ENCODE data around the gene PKIG.
"Not testable (repeated sequence)": the region's sequence is repeated elsewhere in the genome, so short reads cannot be mapped to it uniquely, and the experiment has no call there.

PKIG gene

DNA sequence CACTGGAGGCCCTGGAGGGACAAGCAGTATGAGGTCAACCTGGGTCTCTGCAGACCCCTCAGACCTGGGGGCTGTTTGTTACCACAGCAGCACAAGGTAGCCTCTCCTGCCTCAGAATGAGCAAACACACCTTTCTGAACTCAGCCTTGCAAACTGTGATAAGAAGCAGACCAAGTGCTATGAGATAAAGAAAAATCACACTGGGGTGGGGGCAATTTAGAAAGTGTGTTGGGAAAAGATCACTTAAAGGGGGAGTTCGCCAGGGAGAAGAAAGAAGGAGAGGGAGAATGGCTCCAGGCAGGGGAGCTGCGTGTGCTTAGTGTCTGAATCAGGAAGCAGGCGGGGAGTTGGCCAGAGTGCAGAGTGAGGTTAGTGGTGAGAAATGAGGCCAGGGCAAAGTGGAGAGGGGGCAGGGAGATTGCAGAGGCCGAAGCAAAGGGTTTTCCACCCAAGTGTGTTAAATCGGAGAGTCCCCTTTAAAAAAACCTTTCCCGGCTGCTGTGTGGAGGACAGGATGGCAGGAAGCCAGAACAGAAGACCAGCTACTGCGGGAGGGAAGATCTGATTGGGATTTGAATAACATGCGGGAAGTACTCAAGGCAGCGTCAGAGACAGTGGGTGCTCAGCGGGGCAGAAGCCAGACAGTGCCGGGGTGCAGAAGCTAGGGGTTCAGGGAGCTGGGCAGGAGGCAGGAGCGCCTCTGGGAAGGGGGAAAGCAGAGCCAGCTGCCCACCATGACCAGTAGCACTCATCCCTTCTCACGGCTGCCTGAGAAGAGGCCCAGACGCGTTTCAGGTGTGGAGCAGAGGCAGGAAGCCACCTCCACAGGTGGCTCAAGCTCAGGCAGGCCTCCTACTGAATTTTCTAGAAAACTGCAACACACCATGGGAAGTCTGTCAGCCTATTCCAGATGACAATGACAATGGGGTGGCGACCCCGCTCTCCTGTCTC is 60.1 kb downstream of the PKIG start:
- DNase-seq (ENCODE audit: low read depth in 2 of 2): no peak

DNA sequence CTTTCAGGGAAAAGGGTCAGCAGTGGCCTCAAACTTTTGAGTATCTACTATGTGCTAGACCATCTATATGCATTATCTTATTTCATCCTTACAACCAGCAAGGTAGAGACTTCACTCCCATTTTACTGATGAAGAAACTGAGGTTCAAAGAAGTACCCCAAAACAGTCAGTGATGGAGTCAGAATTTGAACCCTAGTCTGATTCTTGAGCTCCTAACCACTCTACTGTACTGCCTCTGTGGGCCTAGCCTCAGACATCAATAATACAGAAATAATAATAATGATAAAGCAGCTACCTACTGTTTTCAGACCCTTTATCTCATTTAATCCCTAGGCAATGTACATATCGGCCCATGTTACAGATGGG is 60.8 kb downstream of the PKIG start:
- DNase-seq (ENCODE audit: low read depth in 2 of 2): no peak

DNA sequence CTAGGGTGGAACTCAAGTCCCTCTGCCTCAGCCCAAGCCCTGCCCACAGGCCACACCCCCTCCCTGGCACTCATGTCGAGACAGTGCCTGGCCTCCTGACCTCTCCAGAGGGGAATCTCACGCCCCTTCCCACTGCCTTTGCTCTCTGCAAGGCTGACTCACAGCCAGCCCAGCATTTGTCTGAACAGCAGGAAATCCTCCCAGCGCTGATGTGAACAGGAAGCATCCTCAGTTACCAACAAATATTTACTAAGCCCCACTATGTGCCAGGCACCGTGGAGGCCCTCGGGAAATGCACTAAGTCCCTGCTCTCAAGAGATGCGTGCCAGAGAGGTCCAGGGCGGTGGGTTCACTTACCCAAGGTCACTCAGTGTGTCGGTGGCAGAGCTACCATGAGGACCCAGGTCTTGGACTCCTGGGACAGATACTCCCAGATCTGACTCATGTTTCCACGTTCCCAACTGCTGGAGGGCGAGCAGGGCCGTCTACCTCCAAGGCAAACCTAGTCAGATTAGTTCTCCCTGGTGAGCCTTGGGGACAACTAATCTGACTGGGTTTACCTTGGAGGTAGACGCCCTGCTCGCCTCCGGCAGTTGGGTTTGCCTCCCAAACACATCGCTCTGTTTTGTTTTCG is 61.3 kb downstream of the PKIG start:
- DNase-seq (ENCODE audit: low read depth in 2 of 2): no peak

DNA sequence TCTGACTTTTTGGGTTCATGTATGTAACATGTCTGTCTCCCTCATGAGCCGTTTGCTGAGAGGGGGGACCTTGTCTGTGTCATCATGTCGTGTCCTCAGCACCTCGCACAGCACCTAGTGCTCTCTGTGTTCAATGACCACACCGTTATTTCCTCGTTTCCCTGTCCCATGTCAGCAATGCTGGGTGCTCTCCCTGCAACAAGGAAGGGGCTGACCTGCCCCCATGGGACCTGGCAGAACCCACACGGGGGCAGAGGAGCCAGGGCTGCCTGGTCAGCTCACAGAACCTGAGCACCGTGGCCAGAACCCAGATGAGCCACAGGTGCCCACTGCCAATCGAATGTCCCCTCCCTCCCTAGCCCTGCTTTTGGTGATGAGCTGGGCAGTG is 61.8 kb downstream of the PKIG start:
- DNase-seq (ENCODE audit: low read depth in 2 of 2): no peak

DNA sequence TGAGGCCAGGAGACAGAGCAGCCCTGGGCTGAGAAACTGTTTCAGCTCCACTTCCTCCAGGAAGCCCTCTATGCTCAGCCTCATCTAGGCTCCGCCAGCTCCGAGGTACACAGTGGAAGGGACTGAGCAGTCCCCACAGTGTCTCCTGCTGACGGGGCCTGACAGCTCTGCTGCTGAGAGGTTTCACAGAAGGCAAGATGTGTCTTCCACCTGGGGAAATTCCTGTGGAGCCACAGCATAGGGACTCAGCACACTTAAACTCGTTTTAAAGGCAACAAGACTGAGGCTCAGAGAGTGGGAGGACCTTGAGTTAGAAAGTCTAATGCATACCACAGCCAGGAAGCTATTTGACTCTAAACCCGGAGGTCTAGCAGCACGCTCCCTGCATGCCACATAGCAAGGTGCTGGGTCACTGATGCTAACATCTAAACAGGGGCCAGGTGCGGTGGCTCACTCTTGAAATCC is 62.3 kb downstream of the PKIG start:
- DNase-seq (ENCODE audit: low read depth in 2 of 2): no peak

DNA sequence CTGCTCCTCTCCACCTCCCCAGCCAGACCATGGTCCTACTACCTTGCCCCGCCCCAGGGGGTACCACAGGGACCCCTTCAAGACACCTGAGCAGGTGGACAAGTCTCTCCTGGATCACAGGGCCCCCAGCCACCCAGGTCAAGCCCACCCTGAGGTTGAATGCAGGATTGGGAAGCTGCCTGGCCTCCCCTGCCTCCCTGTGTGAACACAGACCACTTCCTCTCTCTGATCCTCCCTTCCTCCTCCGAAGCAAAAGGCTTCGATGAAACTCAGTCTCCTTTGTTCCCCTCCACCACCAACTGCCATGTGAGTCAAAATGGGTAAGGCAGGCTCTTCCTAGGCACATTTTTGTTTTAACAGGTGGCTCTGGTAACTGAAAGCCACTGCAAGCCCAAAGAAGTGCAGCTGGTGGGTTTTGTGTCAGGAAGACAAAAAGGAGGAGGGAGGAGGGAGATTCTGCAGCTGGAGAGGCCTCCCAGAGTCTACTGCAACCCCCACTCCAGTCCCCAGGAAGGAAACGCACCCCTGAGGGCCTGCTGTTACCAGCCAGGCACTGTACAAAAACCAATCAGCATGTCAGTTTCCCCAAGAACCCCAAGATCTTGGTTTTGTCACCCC is 63.8 kb downstream of the PKIG start:
- DNase-seq (ENCODE audit: low read depth in 2 of 2): no peak

DNA sequence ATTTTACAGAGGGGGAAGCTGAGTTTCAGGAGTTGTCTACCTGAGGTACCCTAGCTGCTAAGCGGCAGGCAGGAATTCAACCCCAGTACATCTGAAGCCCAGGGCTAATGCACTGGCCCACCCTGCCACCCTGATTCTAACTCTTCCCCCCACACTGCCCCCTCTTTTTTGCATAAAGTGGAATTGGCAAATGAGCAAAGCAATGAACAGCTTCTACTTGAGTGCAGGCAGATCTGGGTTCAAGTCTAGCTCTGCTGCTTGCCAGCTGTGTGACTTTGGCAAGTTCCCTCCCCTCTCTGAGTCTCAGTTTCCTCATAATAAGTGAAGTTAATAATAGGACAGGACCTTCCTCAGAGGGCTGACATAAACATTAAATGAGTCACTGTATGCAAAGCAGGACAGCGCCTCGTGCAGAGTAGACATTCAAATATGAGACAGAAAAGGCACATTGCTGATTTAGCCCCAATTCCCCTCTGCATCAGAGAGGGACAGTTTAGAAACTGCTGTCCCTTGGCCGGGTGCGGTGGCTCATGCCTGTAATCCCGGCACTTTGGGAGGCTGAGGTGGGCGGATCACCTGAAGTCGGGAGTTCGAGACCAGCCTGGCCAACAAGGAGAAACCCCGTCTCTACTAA is 64.4 kb downstream of the PKIG start:
- DNase-seq (ENCODE audit: low read depth in 2 of 2): no peak

DNA sequence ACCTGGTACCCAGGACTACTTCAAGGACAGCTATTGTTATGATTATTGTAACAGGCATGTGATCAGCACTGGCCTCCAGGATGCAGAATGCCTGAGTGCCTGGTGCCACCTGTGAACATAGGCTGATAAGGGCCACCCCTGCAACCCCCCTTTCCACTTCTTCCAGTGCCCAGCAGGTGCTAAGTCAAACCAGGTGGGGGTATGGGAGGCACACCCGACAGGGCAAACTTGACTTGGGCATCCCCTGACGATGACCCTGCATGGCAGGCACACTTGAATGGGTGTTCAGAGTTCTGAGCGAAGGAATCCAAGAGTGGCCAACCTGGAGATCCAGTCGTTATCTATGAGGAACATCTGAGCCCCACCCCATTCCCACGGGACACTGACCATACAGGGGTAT is 65.7 kb downstream of the PKIG start:
- DNase-seq (ENCODE audit: low read depth in 2 of 2): no peak

DNA sequence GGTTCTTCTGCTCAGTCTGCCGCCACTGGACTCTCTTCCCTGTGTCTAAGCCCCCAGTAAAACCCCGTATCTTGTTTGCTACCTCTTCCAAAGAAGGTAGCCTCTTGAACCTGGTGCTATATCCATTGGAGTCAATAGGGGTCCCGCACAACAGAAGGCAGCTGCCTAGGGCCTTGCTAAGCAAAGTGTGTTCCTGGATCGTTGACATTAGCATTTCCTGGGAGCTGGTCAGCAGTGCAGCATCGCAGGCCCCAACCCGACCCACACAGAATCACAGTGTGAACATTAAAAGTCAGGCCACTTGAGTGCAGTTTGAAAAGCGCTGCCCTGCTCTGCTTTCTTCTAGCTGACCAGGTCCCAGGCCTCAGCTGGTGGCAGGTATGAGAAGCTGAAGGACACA is 66.2 kb downstream of the PKIG start:
- no peak for DNase-seq (ENCODE audit: low read depth in 2 of 2)

DNA sequence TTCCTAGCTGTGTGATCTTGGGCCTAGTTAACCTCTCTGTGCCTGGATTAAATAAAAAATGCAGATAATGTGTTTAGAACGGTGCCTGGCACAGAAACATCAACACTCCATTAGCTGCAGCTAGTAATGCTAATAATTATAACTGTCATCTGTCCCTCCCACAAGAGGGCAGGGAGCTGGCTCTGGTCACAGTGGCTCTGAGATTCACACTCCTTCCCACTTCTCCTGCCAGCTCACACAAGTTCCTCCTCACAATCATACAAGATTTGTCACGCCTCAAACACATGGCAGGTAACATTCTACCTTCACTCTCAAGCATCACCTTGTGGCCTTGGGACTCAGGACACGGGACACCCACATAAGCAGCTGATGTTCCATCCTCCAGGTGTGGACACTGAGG is 66.7 kb downstream of the PKIG start:
- DNase-seq (ENCODE audit: low read depth in 2 of 2): no peak

DNA sequence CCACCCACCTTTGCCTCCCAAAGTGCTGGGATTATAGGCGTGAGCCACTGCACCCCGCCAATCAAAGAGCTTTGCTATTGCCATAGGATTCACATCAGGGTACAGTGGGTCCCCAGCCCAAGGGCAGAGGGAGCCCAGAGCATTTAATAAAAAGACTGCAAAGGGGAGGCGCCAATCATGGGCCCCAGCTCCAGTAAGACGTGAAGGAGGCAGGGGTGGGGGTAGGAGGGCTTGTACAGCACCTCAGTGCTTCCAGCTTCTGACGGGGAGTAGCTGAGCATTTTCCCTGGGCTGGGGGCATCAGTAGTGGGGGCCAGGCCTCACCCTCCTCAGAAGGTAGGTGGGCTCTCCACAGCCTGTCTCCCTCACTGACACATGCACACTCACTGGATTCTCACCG is 67.6 kb downstream of the PKIG start:
- no peak for DNase-seq (ENCODE audit: low read depth in 2 of 2)

DNA sequence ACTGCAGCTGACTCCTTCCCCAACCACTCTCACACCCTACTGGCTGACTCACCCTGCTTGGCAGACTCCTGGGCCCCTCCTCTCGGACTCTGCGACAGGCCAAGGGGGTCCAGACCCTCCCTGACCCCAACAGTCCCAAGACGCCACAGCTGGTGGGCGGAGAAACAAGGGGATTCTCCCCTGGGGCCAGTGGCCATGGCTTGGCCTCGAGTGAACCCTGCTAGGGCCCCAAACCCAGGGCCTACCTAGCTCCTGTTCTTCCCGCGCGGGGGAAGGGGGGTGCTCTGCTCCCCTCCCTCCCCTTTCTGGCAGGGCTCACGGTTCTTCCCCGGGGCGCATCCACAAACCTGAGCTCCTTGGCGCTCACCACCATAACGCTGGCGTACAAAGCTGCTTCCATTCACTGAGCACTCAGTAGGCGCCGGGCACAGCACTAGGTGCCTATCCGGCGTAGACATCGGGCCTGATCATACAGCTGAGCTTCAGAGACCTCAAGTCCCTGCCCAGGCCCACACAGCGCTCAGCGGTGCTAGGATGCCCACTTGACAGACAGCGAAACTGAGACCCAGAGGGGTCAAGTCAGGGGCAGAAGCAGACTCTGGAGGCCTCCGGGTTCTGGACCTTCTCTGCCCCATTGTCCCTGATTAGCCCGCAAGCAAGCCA is 68.5 kb downstream of the PKIG start:
- no peak for DNase-seq (ENCODE audit: low read depth in 2 of 2)

DNA sequence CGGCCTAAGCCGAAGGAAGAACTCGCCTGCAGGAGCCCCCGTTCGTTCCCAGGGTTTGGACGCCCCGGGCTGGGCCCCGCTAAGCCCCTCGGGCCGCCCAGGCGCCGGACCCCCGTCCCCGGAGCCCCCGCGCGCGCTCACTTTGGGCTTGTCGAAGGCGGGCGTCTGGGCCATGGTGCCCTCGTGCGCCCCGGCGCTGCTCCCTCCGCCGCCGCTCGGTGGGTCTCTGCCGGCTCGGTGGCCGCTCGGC is 69.0 kb downstream of the PKIG start:
- no peak for DNase-seq (ENCODE audit: low read depth in 2 of 2)

DNA sequence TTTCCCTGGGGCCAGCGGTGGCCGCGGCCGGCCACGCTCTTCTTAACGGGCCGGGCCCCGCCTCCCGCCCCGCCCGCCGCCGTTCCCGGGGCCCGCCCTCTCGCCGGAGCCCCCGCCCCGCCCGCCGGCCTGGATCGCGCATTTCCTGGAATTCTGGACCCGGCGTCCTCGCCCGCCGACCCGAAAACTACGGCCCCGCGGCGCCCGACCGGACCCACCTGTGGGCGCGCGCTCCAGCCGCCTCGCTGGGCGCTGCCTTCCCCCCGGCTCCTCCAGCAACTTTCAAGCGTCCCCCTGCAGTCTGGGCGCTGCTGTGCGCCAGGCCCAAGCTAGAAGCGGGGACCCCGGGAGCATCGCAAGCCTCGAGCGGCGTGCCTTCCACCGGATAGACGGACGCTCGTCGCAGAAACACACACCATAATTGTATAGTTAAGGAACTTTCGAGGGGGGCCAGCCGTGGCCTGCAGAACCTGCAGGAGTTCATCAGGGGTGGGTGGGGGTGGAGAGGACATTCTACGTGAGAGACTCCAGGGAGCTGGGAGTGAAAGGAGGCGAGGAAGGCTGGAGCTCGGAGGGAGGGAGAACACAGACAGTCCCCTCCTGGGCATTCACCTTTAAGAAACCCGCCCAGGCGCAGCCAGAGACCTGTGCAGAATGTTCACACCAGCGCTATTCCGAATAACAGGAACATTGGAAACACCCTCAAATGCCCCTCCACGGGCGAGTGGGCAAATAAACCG is 69.5 kb downstream of the PKIG start, which contains the start of gene ADA:
ADA (minus strand) TSS at position 16 of the 740 bp plus-strand sequence. CDS start 92 bp downstream, outside the sequence.
- DNase-seq (ENCODE audit: low read depth in 2 of 2): no peak

DNA sequence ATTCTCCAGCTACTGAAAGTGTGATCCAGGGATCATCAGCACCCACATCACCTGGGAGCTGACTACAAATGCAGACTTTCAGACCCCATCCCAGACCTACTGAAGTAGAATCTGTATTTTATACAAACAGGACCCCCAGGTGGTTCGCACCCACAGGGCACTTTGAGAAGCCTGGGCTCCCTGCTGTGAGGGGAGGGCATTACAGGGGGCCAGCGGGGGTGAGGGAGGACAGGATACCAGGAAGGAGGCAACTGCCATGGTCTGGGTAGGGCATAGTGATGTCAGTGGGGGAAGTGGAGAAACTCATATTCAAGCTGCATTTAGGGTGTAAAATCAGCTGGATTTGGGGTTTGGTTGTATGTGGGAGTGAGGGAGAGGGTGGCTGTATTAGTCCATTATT is 71.2 kb downstream of the PKIG start:
- DNase-seq (ENCODE audit: low read depth in 2 of 2): no peak

DNA sequence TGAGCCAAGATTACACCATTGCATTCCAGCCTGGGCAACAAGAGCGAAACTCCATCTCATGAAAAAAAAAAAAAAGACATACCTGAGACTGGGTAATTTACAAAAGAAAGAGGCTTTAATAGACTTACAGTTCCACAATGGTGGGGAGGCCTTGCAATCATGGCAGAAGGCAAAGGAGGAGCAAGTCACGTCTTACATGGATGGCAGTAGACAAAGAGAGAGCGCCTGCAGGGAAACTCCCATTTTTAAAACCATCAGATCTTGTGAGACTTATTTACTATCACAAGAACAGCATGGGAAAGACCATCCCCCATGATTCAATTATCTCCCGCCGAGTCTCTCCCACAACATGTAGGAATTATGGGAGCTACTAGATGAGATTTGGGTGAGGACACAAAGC is 71.8 kb downstream of the PKIG start:
- not testable (repeated sequence) for DNase-seq (ENCODE audit: low read depth in 2 of 2)

DNA sequence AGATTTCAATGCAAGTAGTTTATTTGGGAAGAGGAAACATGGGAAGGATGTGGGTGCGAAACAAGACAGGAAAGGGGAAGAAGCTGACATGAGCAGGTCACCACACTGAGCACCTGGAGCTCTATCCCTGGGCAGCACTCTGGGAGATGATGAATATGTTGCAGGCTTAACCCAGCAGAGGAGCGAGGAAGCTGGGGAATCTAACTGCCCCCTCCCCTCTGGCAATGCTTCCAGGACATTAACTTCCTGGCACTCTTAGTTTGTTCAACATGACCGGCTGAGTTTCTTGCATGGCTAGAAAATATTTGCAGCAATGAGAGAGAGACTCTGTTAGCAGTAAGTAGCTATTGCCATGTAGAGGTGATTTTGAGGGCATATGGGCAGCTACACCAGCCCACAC is 74.1 kb downstream of the PKIG start:
- no peak for DNase-seq (ENCODE audit: low read depth in 2 of 2)

DNA sequence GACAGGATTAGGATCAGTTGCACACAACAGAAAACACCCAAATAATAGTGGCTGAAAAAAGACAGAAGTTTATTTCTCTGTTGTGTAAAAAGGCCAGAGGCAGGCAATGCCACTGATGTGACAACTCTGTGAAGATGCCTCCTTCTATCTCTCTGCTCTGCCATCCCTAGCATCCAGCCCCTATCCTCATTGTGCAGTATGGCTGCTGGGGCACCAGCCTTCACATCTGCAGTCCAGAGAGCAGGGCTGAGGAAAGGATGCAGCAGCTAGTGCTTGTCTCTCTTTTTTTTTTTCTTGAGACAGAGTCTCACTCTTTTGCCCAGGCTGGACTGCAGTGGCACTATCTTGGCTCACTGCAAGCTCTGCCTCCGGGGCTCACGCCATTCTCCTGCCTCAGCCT is 75.5 kb downstream of the PKIG start:
- no peak for DNase-seq (ENCODE audit: low read depth in 2 of 2)

DNA sequence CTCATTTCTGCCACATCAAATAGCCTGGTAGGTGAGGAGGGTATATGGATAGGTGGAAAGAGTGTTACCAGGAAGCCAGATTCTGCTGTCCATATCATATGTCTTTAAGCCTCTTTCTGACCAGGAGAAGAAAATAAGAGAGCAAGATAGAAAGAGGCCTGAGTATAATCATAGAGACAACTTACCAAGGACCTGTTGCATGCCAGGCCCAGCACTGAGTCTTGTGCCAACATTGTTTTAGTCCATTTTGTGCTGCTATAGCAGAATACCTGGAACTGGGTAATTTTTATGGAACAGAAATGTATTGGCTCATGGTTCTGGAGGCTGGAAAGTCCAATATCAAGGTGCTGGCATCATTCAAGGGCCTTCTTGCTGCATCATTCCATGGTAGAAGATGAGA is 76.4 kb downstream of the PKIG start:
- DNase-seq (ENCODE audit: low read depth in 2 of 2): no peak

DNA sequence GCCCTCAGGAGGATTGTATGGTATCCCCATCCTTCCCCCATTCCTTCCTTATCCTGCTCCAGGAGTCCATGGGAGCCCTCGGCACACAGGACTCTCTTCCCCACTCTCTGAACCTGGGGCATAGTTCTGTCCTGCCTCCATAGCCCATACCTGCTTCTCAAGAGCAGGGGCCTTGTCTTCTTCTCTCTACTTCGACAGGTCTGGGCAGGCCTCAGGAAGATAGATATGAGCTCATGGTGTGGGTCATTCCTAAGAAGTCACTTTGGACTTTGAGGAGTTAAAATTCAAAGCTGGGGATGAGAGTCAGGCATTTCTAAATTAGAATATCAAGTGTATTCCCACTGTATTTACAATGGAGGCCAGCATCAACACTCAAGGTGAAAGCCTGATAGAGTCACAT is 77.6 kb downstream of the PKIG start:
- no peak for DNase-seq (ENCODE audit: low read depth in 2 of 2)

DNA sequence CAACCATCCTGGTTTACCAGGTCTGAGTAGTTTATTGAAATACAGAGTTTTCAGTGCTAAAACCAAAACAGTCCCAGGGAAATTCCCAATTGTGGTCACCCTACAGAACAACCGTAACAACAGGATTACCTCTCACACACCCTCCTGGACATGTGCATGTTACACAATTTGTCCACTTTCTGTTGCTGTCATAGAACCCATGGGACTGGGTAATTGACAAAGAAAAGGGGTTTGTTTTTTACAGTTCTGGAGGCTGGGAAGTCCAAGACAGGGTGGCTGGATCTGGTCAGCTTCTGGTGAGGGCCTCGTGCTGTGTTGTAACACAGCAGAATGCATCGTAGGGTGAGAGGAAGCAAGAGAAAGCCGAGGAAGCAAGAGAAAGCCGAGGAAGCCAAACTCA is 78.2 kb downstream of the PKIG start:
- no peak for DNase-seq (ENCODE audit: low read depth in 2 of 2)
